Activated B cell treated with CpG ODN at 0.5 μM for 24 hours (primary cell): ENCODE results near the gene NMNAT2. TPM values are rescaled to one million over a fixed set of nuclear protein-coding genes. Genes with fewer than 3 reads are reported as not detected.

Experiments used
- ATAC-seq: fragments of 200-7000 bp; cut with Tn5 transposase; one replicate; pipeline ENCODE4 v1.10.0; 2021; ENCODE audit warnings: low read depth, mild to moderate bottlenecking, moderate library complexity
- CTCF ChIA-PET: fragments of 350-600 bp; sonication (Branson Sonifier 250); formaldehyde crosslinking; loops from one replicate; lab custom pipeline; 2021; ENCODE audit warnings: antibody characterized with exemption; lab: Charles Lee
- POLR2A ChIA-PET: fragments of 350-600 bp; sonication (Branson Sonifier 250); formaldehyde crosslinking; loops from one replicate; lab custom pipeline; 2021; ENCODE audit warnings: antibody characterized with exemption; lab: Charles Lee
- DNase-seq: peaks from one replicate; pipeline ENCODE4 v3.0.0; 2022
- H3K27ac Mint-ChIP-seq: one replicate; pipeline ENCODE4 v1.8.0; 2020; ENCODE audit warnings: mixed read lengths
- H3K27me3 Mint-ChIP-seq: one replicate; pipeline ENCODE4 v1.8.0; 2021; ENCODE audit warnings: mixed read lengths
- H3K36me3 Mint-ChIP-seq: one replicate; pipeline ENCODE4 v1.8.0; 2021; ENCODE audit warnings: low read depth, mixed read lengths
- H3K4me1 Mint-ChIP-seq: one replicate; pipeline ENCODE4 v1.8.0; 2021; ENCODE audit warnings: mixed read lengths
- H3K4me3 Mint-ChIP-seq: one replicate; pipeline ENCODE4 v1.8.0; 2020; ENCODE audit warnings: mild to moderate bottlenecking, mixed read lengths
- H3K9me3 Mint-ChIP-seq: one replicate; pipeline ENCODE4 v1.8.0; 2020; ENCODE audit warnings: mixed read lengths
- CTCF ChIP-seq: fragments of 200-600 bp; IDR thresholded peaks from one replicate; pipeline ENCODE4 v1.8.0; 2022; ENCODE audit warnings: antibody characterized with exemption, mild to moderate bottlenecking
- intact Hi-C: fragments of 100-400 bp; cut with micrococcal nuclease; formaldehyde crosslinking; loops from one replicate; pipeline ENCODE4 v1.15.1; 2024
- total RNA-seq: library from RNA; stranded (reverse); gene quantifications from 2 replicates; pipeline ENCODE4 v1.2.3, GENCODE V29; 2022

The NMNAT2 gene
- total RNA-seq, 1 donor from 2014 or later = not detected

DNA sequence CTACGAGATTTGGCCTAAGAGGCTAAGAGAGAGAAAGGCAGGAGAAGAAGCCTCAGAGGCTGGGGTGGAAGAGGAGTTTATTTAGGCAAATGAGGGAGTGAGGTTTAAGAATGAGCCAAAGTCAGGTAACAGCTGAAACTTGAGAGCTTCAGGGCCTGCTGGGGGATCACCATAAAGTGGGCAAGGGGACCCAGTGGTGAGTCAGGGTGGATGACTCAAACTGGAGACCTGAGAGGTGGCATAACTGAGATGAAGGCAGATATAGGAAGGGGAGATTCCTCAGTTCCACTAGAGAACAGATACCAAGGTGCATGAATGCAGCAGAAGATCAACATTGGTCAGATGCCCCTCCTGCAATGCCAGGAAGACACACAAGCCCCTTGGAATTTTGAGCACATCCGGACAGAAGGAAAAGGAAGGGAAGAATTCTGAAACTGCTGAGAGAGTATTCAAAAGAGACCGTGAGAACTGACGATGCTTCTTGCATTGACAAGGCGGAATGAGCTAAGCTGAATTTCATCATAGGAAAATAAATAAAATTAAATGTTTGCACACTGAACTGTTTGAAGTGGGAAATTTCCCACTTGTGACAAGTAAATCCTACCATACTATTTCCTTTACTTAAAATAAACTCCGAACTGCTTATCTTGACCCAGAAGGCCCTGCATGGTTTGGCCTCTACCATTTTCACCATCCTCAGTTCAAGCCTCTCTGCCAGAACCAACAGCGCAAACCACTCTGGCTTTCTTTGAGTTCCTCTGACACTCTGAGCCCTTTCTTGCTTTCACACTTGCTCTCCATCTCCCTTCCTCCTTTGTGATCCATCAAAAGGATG lies 94.1 kb downstream of the NMNAT2 start:
- Mint-ChIP-seq H3K27ac (no peak overlapping the region), H3K36me3 (no peaks in the 10 kb centered on the region), H3K4me1 (no peaks in the 10 kb centered on the region), H3K9me3 (no peaks in the 10 kb centered on the region), H3K4me3 (no peak overlapping the region), H3K27me3 (peaks cover 22% of the 10 kb centered on the region)
- no peak for DNase-seq
- CTCF ChIA-PET = no interaction called here
- POLR2A ChIA-PET = no interaction called here
- no peak for ATAC-seq
- TF ChIP-seq CTCF = no peak
- intact Hi-C loops = no loop called here

DNA sequence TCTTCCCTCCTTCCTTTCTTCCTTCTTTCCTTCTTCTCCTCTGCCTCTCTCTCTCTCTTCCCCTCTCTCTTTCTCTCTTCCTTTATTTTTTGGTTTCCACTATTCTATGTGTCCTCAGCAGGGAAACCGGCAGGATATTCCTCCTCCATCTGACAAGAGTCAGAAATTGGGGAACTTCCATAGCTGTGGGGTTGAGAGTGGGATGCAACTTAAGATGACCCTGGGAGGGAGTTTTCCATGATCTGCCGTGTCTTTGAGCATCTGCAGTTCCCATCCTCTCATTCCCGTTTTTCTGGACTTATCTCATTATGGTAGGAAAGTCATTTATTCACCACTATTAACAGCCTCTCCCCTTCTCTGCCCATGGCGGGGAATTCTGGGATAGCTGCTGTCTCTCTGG lies 98.6 kb downstream of the NMNAT2 start:
- H3K27ac Mint-ChIP-seq = no peak overlapping the region
- no peak for ATAC-seq
- H3K36me3 Mint-ChIP-seq = no peaks in the 10 kb centered on the region
- no peak for TF ChIP-seq CTCF
- no peak overlapping the region for H3K4me3 Mint-ChIP-seq
- H3K27me3 Mint-ChIP-seq = peaks cover 16% of the 10 kb centered on the region
- no peaks in the 10 kb centered on the region for H3K9me3 Mint-ChIP-seq
- DNase-seq = no peak
- intact Hi-C loops = no loop called here
- ChIA-PET POLR2A (no interaction called here), CTCF (no interaction called here)
- no peaks in the 10 kb centered on the region for H3K4me1 Mint-ChIP-seq

- ChIA-PET POLR2A (no interaction called here), CTCF (interaction anchor here (1.0 kb wide), 1 partner anchor 357 kb away, joined by 3 read pairs; no protein-coding TSS in a partner anchor)
- intact Hi-C loops = no loop called here
- Mint-ChIP-seq H3K9me3 (no peaks in the 10 kb centered on the region), H3K4me1 (no peaks in the 10 kb centered on the region), H3K27me3 (peaks cover 19% of the 10 kb centered on the region), H3K36me3 (no peaks in the 10 kb centered on the region), H3K4me3 (no peak overlapping the region), H3K27ac (no peak overlapping the region)
- DNase-seq (no peak), ATAC-seq (no peak)
- no peak for TF ChIP-seq CTCF
Observed at GRCh38 chr1:183319051-183319450, 99.1 kb downstream of the NMNAT2 start.

DNA sequence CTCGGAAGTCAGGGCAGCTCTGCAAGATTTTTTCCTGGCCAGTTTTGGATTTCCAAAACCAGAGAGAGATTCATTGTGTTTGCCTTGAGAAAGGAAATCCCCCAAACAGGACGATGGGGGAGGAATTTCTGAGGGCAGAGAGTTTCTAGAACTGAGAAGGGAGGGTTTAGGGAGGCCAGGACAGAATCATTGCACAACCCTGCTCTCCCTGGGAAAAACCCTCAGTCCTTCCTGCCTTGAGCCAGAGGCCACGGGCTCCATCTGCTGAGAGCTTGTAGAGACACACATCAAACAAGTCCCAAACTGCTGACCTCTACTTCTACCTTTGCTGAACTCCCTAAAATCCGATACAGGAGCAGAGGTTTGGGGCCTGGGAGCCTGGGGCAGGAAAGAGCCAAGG lies 99.7 kb downstream of the NMNAT2 start:
- intact Hi-C loops = no loop called here
- Mint-ChIP-seq H3K27me3 (peaks cover 20% of the 10 kb centered on the region), H3K27ac (no peak overlapping the region), H3K4me1 (no peaks in the 10 kb centered on the region), H3K9me3 (no peaks in the 10 kb centered on the region), H3K4me3 (no peak overlapping the region), H3K36me3 (no peaks in the 10 kb centered on the region)
- TF ChIP-seq CTCF = no peak
- ChIA-PET POLR2A (no interaction called here), CTCF (interaction anchor here (1.0 kb wide), 1 partner anchor 356 kb away, joined by 3 read pairs; no protein-coding TSS in a partner anchor)
- ATAC-seq (no peak), DNase-seq (no peak)

DNA sequence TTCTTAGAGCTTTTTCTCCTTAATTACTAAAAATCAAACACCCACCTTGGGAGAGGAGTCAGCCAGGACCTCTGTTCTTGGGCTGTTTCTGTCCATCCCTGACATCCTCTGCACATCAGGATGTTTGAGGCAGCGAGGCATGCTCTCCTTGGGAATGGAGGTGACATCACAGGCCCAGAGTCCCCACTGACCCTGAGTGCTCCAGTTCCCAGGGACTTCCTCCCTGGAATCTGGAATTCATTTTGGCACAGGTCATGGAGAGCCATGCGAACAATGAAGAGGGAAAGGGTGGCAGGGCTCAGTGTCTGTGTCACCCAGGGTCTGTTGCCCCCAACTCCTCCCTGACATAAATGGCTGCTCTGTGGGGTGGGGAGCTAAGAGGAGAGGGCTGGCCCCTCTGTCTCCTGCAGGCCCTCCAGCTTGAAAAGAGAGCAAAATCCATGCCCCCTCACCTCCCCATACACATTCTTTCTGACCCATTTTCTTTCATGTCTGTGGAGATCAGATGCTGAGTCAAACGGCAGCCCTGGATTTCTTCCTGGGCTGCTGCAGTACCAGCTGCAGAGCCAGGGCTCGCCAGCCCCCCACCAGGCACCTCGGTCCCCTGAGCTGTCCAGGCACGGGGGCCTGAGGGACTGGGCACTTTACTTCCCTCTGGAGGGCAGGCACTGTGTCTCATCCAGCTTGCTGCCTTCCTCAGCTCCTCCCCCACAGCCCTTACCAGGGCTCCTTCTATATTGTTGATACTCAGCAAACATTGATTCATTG lies 102.0 kb downstream of the NMNAT2 start:
- peaks cover 14% of the 10 kb centered on the region for H3K27me3 Mint-ChIP-seq
- TF ChIP-seq CTCF = no peak
- no peaks in the 10 kb centered on the region for H3K36me3 Mint-ChIP-seq
- no peak for ATAC-seq
- no peak for DNase-seq
- ChIA-PET POLR2A (no interaction called here), CTCF (no interaction called here)
- H3K4me1 Mint-ChIP-seq = no peaks in the 10 kb centered on the region
- intact Hi-C loops = no loop called here
- no peak overlapping the region for H3K4me3 Mint-ChIP-seq
- H3K27ac Mint-ChIP-seq = no peak overlapping the region
- no peaks in the 10 kb centered on the region for H3K9me3 Mint-ChIP-seq
